ENCODE data around the gene GLI3.

Gene GLI3

DNA sequence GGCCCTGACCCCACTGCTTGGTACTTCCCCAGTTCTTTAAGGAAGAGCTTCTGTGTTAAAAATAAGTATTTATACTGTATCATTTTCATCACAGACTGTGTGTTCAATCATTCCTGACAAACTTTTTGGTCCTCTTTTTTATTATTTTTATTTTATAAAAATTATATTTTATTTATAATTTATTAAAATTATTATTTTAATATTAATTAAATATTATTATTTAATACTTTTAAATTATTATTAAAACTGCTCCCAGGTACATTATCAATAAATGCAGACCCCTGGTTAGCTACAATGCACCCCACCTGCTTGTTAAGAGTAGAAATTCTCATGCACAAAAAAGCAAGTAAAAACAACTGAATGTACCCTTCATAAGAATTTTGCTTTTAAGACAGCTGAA is 172.0 kb downstream of the GLI3 start:
- ATAC-seq: no peak
- H3K27me3 Mint-ChIP-seq: peaks cover 11% of the 10 kb centered on the region
- no peak overlapping the region for H3K27ac Mint-ChIP-seq
- no peaks in the 10 kb centered on the region for H3K4me1 Mint-ChIP-seq
- DNase-seq: no peak
- no peak overlapping the region for H3K4me3 Mint-ChIP-seq
- H3K9me3 Mint-ChIP-seq: no peaks in the 10 kb centered on the region

DNA sequence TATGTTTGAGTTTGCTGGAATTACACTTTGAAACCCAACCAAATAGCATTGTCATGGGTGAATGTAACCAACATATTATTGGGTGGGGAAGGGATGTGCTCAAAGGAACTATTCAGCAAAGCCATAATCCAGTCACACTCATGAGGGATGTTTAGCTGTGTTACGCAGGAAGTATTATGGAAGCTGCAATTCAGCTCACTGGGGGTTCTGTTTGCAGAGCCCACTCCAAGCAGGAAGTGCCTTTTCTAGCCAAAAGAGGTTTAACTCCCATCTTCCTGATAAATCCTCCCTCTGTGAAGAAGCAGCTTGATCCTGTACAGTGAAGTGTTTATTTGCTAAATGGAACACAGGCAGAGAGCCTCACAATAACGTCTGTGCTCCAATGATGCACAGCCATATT is 172.5 kb downstream of the GLI3 start:
- no peak for DNase-seq
- H3K9me3 Mint-ChIP-seq: no peaks in the 10 kb centered on the region
- H3K27ac Mint-ChIP-seq: no peak overlapping the region
- peaks cover 11% of the 10 kb centered on the region for H3K27me3 Mint-ChIP-seq
- no peak for ATAC-seq
- H3K4me1 Mint-ChIP-seq: no peaks in the 10 kb centered on the region
- no peak overlapping the region for H3K4me3 Mint-ChIP-seq

DNA sequence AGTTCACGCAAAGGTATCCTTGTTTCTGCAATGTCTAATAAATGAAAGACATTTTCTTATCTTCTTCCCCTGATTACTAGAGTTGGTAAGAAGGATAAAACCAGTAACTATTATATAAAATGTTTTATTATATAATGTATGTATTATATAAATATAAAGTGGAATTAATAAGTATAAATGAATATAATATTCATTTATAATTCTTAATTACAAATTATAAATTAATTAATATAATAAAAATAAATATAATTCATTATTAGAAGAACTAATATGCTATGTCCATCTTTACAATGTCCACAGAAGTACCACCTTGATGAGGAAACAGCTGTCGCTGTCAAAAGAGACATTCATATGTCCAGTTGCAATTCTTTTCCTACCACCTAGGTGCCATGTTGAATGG is 177.7 kb downstream of the GLI3 start:
- Mint-ChIP-seq H3K4me1 (no peaks in the 10 kb centered on the region), H3K4me3 (no peak overlapping the region), H3K9me3 (no peaks in the 10 kb centered on the region), H3K27me3 (no peaks in the 10 kb centered on the region), H3K27ac (no peak overlapping the region)
- DNase-seq: no peak
- ATAC-seq: no peak

DNA sequence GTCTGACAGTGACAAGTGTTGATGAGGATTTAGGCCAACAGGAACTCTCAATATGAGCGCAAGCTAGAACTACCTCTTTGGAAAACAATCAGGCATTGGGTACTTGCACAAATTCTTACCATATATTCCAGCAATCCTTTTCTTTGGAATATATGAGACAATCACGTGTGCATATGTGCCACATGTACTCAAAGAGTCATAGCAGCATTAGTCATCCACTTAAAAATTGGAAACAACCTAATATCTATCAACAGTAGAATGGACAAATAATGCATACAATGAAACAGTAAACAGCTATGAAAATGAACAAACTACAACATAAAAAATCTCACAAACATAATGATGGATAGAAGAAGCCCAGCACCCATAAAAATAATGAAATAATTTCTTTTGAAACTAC is 179.7 kb downstream of the GLI3 start:
- no peaks in the 10 kb centered on the region for H3K9me3 Mint-ChIP-seq
- DNase-seq (no peak), ATAC-seq (no peak)
- H3K27ac Mint-ChIP-seq: no peak overlapping the region
- no peaks in the 10 kb centered on the region for H3K4me1 Mint-ChIP-seq
- H3K27me3 Mint-ChIP-seq: no peaks in the 10 kb centered on the region
- no peak overlapping the region for H3K4me3 Mint-ChIP-seq

DNA sequence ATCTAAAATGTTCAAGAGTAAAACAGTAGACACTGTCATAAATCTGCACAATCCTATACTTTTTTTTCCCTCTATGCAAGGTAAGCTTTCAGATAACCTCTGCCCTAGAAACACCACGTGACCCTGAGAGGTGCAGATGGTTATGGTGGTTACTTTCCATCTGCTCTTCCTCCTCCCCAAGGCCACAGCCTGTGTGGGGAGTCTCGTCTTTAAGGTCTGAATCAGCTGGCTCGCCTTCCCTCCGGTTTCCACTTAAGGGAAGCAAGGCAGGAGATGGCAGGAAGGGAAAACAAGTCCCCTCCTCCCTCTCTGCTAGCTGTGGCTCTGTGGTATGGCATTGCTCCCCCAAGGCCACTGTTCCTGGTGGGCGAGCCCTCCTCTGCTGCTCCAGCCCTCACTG is 181.8 kb downstream of the GLI3 start:
- H3K4me1 Mint-ChIP-seq: no peaks in the 10 kb centered on the region
- no peaks in the 10 kb centered on the region for H3K9me3 Mint-ChIP-seq
- H3K27ac Mint-ChIP-seq: no peak overlapping the region
- no peaks in the 10 kb centered on the region for H3K27me3 Mint-ChIP-seq
- no peak for ATAC-seq
- no peak overlapping the region for H3K4me3 Mint-ChIP-seq
- DNase-seq: no peak

DNA sequence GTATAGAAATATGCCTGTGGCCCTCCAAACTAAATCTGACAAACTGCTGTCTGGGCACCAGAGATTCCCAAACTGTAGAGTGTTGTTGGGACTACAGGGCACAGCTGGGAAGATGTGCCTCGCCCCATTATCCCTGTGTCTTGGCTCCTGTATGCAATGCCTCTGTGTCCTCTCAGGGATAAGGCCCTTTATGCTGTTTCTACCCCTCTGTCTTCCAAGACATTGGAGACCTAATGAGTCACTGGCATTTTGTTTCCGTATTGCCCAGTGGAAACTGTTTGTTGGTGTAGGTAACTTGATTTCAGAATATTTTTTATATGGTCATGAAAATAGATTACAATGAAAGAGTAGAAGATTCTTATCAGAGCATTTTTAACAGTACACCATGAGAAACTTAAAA is 183.2 kb downstream of the GLI3 start:
- DNase-seq (no peak), ATAC-seq (no peak)
- no peak overlapping the region for H3K27ac Mint-ChIP-seq
- H3K4me1 Mint-ChIP-seq: no peaks in the 10 kb centered on the region
- H3K27me3 Mint-ChIP-seq: no peaks in the 10 kb centered on the region
- no peaks in the 10 kb centered on the region for H3K9me3 Mint-ChIP-seq
- H3K4me3 Mint-ChIP-seq: no peak overlapping the region

DNA sequence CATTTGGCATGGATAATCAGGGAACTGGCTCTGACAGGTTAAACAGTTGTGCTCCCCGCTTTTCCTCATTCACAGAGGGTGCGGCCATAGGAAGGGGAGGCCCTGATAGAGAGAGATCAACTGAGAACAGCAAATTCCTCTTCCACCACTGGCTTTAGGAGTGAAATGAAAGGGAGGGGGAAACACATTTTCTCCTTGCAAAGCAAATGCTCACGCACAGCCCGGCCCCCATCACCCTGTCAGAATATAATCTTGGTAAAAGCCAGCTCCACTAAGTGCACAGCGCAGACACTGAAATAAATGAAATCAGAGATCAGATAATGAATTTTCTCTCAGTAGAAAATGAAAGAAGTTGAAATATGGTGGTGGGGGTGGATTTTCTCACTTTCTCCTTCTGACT is 187.2 kb downstream of the GLI3 start:
- Mint-ChIP-seq H3K27me3 (peaks cover 8% of the 10 kb centered on the region), H3K4me3 (no peak overlapping the region), H3K9me3 (no peaks in the 10 kb centered on the region), H3K4me1 (no peaks in the 10 kb centered on the region), H3K27ac (no peak overlapping the region)
- DNase-seq (no peak), ATAC-seq (no peak)

DNA sequence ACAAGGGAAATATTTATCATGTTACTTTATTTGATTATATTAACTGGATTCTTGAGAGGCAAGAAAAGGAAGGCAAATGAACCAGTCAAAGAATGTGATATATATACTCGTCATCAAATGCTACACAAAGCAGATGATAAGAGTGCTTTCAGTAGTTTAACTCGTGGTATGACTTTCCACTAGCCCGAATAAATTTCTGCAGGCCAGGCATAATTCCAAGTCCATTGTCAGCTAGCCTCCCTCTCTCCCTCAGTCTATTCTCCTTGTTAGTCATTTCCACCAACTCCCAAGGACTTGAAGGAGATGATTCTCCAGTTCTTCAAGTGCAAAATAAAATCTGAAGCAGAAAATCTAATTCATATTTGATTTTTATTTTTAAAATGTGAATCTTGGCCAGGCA is 190.5 kb downstream of the GLI3 start:
- H3K9me3 Mint-ChIP-seq: no peaks in the 10 kb centered on the region
- H3K4me1 Mint-ChIP-seq: no peaks in the 10 kb centered on the region
- H3K27me3 Mint-ChIP-seq: peaks cover 8% of the 10 kb centered on the region
- H3K4me3 Mint-ChIP-seq: no peak overlapping the region
- DNase-seq (no peak), ATAC-seq (no peak)
- no peak overlapping the region for H3K27ac Mint-ChIP-seq

DNA sequence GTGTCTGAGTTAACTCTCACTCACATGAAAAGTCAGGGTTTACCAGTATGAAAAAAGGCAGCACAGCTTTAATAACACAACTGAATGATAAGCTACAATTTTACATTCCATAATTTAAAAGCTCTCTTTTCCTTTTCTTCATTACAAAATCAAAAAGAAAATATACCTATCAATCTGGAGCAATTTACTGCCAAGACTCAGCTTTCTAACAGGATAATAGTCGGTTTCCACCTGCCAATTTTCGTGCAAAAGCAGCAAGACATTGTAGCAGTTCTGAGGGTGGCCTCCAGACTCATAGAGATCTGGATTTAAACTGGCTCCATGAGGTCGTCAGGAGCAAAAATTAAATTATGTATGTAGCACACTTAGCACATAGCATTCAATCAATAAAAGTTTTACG is 191.0 kb downstream of the GLI3 start:
- DNase-seq: no peak
- H3K4me3 Mint-ChIP-seq: no peak overlapping the region
- peaks cover 8% of the 10 kb centered on the region for H3K27me3 Mint-ChIP-seq
- no peaks in the 10 kb centered on the region for H3K9me3 Mint-ChIP-seq
- H3K27ac Mint-ChIP-seq: no peak overlapping the region
- no peak for ATAC-seq
- no peaks in the 10 kb centered on the region for H3K4me1 Mint-ChIP-seq

DNA sequence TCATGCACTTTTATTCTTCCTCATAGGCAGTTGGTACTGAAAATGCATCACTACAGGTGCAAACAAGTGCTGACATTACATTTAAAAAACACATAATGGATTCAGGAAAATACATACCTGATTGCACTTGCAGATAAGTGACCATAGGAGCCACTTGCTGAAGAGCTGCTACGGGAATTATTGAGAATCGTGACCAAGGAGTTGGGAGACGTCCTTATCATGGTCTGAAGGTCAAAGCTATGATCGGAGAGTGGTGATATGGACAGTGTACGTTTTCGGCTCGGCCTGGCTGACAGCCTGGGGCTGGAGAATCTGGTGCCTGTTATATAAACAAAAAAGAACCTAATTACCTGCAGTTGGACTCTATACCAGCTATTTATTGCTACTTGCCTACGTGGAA is 197.1 kb downstream of the GLI3 start:
- H3K27me3 Mint-ChIP-seq: peaks cover 10% of the 10 kb centered on the region
- ATAC-seq (no peak), DNase-seq (no peak)
- no peak overlapping the region for H3K27ac Mint-ChIP-seq
- H3K4me1 Mint-ChIP-seq: no peaks in the 10 kb centered on the region
- H3K4me3 Mint-ChIP-seq: no peak overlapping the region
- no peaks in the 10 kb centered on the region for H3K9me3 Mint-ChIP-seq

DNA sequence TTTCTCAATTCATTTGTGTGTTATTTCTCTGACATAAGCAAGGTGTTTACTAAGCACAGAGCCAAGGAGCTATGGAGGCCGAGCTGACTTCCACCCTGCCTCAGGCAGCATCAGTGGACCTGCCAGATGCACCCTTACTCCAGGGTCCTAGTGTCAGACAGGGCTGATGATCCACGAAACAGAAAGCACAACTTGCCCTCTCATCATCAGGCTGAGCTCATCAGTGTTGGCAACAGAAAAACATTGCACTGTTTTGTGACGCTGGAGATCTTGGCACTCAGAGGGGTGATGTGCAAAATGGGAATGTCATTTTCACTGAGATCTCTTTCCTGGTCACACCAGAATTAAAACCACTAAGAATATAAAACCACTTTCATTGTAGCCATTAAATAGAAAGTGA is 201.8 kb downstream of the GLI3 start:
- peaks cover 11% of the 10 kb centered on the region for H3K27me3 Mint-ChIP-seq
- ATAC-seq (no peak), DNase-seq (no peak)
- no peak overlapping the region for H3K27ac Mint-ChIP-seq
- H3K9me3 Mint-ChIP-seq: no peaks in the 10 kb centered on the region
- no peak overlapping the region for H3K4me3 Mint-ChIP-seq
- H3K4me1 Mint-ChIP-seq: no peaks in the 10 kb centered on the region

DNA sequence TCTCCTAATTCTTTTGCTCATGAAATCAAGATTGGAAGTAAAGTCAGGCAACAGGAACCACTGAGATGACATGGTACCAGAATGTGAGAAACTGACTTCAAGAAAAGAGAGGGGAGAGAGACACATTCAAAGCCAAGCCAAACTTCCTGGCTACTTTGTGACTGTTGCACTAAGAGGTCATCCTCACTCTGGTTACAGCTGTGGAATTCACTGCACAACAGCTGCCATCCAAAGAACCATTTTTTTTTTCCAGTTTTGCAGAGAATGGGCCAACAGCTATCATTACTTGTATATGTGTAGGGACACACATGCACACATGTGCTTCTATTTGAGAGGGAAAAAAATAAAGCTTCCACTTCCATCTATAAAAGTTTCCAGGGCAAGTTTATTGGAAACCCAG is 203.5 kb downstream of the GLI3 start:
- Mint-ChIP-seq H3K9me3 (no peaks in the 10 kb centered on the region), H3K27ac (no peak overlapping the region), H3K4me3 (no peak overlapping the region), H3K4me1 (no peaks in the 10 kb centered on the region), H3K27me3 (peaks cover 24% of the 10 kb centered on the region)
- ATAC-seq (no peak), DNase-seq (no peak)

DNA sequence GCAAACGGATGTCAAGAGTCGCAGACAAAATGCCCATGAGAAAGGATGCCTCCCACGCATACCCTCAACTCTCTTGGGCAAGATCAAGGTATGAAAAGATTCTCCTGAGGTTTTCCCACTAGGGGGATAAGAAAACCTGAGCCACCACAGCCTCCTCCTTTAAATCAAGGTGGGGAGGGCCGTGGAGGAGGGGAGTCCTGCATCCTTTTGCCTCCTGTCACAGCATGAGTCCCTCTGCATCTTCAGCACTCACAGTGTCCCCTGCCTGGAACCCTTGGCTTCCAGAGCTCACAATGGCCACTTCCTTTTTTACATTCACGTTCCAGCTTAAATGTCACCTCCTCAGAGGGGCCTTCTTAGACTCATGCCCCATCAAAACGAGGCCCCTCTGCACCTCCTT is 207.6 kb downstream of the GLI3 start:
- ATAC-seq (no peak), DNase-seq (no peak)
- no peaks in the 10 kb centered on the region for H3K9me3 Mint-ChIP-seq
- H3K27ac Mint-ChIP-seq: peak overlapping the region in 1 of 2 donors; percentile 29
- no peak overlapping the region for H3K4me3 Mint-ChIP-seq
- H3K27me3 Mint-ChIP-seq: peaks cover 16% of the 10 kb centered on the region
- no peaks in the 10 kb centered on the region for H3K4me1 Mint-ChIP-seq

DNA sequence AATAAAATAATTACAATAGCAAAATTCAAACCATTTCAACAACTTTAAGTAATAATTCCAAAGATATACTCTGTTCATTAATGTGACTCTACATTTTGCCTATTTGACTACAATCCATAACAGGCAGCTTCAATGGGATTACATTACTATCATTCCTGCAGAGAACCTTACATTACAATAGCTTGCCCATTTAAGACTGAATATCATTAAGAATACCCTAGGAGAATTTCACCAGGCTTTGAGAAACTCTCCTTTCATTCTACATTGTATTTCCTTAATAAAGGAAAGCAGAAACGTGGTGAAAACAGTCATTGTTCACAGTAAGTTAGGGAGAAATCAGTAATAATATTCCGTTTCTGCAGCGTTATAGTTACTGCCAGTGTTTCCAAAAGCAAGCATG is 209.5 kb downstream of the GLI3 start:
- Mint-ChIP-seq H3K27ac (no peak overlapping the region), H3K4me1 (no peaks in the 10 kb centered on the region), H3K27me3 (peaks cover 16% of the 10 kb centered on the region), H3K9me3 (no peaks in the 10 kb centered on the region), H3K4me3 (no peak overlapping the region)
- ATAC-seq: no peak
- no peak for DNase-seq

DNA sequence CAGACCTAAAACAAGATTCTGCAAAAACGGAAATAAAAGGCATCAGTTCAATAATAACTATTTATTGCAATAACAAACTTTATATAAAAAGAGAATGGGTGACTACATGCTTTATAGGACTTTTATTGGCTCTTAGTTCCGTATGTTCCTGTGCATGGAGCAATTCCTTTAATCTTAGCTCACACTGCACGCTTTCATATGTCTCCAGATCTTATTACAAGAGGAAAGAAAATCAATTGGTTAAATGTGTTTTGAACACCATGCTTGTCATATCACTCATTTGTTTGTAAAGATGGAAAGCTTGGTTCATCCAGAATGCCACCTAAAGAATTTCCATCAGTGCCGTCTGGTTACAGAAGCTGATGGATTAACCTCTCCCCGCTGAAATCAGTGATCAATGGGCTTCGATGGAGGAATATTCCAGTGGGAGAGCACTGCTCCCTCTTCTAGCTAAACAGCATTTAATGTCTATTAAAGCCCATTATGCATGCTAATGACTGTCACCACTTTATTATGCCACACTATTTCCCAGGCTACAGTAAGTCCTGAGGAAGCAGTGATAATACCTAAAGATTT is 210.3 kb downstream of the GLI3 start:
- ATAC-seq (no peak), DNase-seq (no peak)
- Mint-ChIP-seq H3K27me3 (peaks cover 16% of the 10 kb centered on the region), H3K27ac (no peak overlapping the region), H3K9me3 (no peaks in the 10 kb centered on the region), H3K4me3 (no peak overlapping the region), H3K4me1 (no peaks in the 10 kb centered on the region)

DNA sequence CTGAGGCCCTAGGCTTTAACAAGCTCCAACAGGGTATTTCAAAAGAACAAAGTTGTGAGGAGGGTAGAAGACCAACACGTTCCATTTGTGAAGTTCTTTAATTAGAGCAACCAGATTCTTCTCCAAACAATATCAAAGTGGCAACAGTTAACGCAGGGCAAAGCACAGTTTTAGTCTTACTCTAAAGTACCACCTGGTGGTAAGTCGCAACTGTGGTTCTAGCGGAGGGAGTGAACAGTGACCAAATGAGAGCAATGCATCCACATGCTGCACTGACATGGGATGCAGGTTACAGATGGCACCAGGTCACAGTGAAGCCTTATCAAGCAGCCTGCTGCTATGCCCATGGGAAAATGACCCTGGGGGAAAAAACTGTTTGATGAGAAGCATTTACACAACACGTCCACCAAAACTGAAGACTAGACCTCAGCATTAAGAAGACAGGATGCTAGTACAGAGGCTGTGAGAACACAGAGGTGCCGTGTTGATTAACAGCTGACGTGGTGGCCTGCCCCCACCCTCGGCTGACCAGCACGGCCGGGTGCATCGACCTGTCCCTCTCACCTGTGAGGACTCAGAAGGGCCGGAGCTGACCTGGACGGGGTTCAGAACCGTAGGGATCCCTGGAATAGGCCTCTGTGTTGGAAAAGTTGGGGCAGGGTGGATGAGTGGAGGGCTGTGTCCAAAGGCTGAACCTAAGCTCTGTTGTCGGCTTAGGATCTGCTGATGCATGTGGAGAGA is 211.2 kb downstream of the GLI3 start:
- Mint-ChIP-seq H3K27me3 (peaks cover 16% of the 10 kb centered on the region), H3K4me1 (no peaks in the 10 kb centered on the region), H3K27ac (no peak overlapping the region), H3K4me3 (no peak overlapping the region), H3K9me3 (no peaks in the 10 kb centered on the region)
- no peak for ATAC-seq
- no peak for DNase-seq

DNA sequence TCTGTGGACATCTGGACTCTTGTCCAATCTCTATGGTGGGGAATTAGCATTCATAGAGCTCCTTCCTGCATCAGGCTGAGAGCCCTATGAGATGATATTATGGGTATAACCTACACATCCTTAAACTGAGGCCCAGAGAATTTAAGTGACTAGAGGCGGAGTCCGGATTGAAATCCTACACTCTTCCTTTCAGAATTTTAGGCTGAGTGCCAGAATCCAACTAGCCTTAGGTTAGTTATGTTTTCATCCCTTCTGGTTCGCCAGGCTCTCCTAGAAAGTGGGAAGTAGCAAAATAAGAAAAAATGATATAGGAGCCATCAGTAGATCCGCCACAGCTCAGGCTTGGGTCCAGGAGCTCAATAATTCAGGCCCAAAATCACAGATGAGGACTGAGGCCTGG is 212.5 kb downstream of the GLI3 start:
- no peak for ATAC-seq
- Mint-ChIP-seq H3K27me3 (peaks cover 7% of the 10 kb centered on the region), H3K9me3 (no peaks in the 10 kb centered on the region), H3K4me3 (no peak overlapping the region), H3K4me1 (no peaks in the 10 kb centered on the region), H3K27ac (no peak overlapping the region)
- no peak for DNase-seq
